Testis (tissue), 3 donors: ENCODE results near the gene SLC2A9. TPM values are rescaled to one million over a fixed set of nuclear protein-coding genes. Genes with fewer than 3 reads are reported as not detected.

ENCODE experiments used
- DNase-seq: peaks from one replicate; pipeline ENCODE4 v3.0.0-alpha.2; 2019
- H3K27ac ChIP-seq, 2 donors: fragments of 200-600 bp; sonication (generic); one replicate each; pipeline ENCODE4 v1.5.1; 2019
- H3K27me3 ChIP-seq: fragments of 200-600 bp; sonication (generic); one replicate; pipeline ENCODE4 v1.5.1; 2019
- H3K36me3 ChIP-seq: fragments of 200-600 bp; sonication (generic); one replicate; pipeline ENCODE4 v1.5.1; 2017; ENCODE audit warnings: low read depth; ENCODE audit errors: missing control alignments
- H3K4me1 ChIP-seq: fragments of 200-600 bp; sonication (generic); one replicate; pipeline ENCODE4 v1.5.1; 2019
- H3K4me3 ChIP-seq, 2 donors: fragments of 200-600 bp; sonication (generic); one replicate each; pipeline ENCODE4 v1.5.1; 2017 to 2019
- H3K9me3 ChIP-seq: fragments of 200-600 bp; sonication (generic); one replicate; pipeline ENCODE4 v1.5.1; 2017
- POLR2A ChIP-seq: fragments of 450-650 bp; IDR thresholded peaks from one replicate; pipeline ENCODE4 v1.6.1; 2017; ENCODE audit warnings: antibody characterized with exemption, mild to moderate bottlenecking, moderate library complexity
- WGBS, 2 donors: methylation state at CpG; one replicate each; pipeline ENCODE4 v1.1.5; 2018; 5-methylcytosine and 5-hydroxymethylcytosine counted together
- intact Hi-C: fragments of 100-400 bp; cut with DNase I; formaldehyde crosslinking; loops from one replicate; pipeline ENCODE4 v1.15.1; 2023; ENCODE audit warnings: low total_unique reads
- polyA plus RNA-seq: library from polyadenylated mRNA; stranded (reverse); fragments of 350-450 nt; fragmentation: Illumina TruSeq; extraction: RNeasy Lipid Tissue Mini Kit (QIAGEN cat#74804); gene quantifications from one replicate; pipeline ENCODE4 v1.2.3, GENCODE V29; 2014; ENCODE audit warnings: low read depth, low replicate concordance; ENCODE audit not compliant: insufficient read depth
- total RNA-seq, 2 donors: library from RNA; depleted of rRNA; stranded (reverse); fragments of >200 nt; gene quantifications; one replicate each; pipeline ENCODE4 v1.2.3, GENCODE V29; 2016
- TF ChIP-seq, protein P1 (sequence below), 3 experiments: fragments of 450-650 bp in 2 of 3; fragments of 200-600 bp in 1 of 3; sonication (generic) in 1 of 3; IDR thresholded peaks; one replicate each; pipeline ENCODE4 v1.5.1; 2016 to 2019; ENCODE audit warnings: antibody characterized with exemption in 3 of 3, mild to moderate bottlenecking in 2 of 3, moderate library complexity in 1 of 3

The SLC2A9 gene
- total and polyA plus RNA-seq, 3 donors from 2014 or later: 6.3 to 7.5 (median 6.8) TPM

DNA sequence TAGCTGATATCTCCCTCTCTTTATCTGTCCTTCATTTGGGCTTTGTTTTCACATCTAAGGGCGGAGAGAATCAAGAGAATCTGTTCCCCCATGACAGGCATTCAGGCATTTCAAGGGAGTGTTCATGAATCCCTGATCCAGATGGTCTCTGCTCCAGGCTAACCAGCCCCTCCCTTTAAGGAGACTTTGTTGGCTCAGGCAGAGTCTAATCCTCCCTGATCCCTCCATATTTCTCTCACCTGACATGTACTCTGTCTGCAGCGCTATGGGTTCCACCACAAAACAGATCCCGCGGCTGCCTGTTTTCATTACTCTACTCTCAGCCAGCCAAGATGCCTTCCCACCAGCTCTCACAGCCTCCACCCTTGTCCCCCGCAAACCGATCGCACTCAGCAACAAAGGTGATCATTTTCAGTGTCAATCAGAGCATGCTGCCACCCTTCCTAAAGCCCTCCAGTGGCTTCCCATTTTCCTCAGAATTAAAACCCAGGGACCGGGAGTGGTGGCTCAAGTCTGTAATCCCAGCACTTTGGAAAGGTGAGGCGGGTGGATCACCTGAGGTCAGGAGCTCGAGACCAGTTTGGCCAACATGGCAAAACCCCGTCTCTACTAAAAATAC lies 30.3 kb upstream of the SLC2A9 start:
- Histone ChIP-seq H3K27me3 (no peaks in the 10 kb centered on the region), H3K36me3 (no peaks in the 10 kb centered on the region), H3K4me3 (no peak overlapping the region), H3K27ac (no peak overlapping the region), H3K4me1 (no peaks in the 10 kb centered on the region), H3K9me3 (no peaks in the 10 kb centered on the region)
- TF ChIP-seq, protein P1, sequence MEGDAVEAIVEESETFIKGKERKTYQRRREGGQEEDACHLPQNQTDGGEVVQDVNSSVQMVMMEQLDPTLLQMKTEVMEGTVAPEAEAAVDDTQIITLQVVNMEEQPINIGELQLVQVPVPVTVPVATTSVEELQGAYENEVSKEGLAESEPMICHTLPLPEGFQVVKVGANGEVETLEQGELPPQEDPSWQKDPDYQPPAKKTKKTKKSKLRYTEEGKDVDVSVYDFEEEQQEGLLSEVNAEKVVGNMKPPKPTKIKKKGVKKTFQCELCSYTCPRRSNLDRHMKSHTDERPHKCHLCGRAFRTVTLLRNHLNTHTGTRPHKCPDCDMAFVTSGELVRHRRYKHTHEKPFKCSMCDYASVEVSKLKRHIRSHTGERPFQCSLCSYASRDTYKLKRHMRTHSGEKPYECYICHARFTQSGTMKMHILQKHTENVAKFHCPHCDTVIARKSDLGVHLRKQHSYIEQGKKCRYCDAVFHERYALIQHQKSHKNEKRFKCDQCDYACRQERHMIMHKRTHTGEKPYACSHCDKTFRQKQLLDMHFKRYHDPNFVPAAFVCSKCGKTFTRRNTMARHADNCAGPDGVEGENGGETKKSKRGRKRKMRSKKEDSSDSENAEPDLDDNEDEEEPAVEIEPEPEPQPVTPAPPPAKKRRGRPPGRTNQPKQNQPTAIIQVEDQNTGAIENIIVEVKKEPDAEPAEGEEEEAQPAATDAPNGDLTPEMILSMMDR (IDR thresholded peaks at IDR 0.05): no peak
- TF ChIP-seq POLR2A: no peak
- WGBS, 2 donors: 77 to 82% methylated on average over 7 to 11 of the region's 11 CpGs
- intact Hi-C loops: no loop called here
- DNase-seq: no peak

DNA sequence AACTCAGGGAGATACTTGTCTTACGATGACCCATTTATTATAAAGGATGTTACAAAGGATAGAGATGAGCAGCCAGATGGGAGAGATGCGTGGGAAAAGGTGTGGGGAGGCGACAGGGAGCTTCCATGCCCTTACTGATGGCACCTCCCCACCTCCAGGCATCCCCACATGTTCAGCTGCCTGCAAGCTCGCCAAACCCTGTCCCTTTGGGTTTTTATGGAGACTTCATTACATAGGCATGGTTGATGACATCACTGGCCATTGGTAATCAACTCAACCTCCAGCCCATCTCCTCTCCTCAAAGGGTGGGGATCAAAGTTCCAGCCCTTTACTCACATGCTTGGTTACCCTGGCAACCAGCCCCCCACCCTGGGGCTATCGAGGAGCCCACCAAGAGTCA lies 29.4 kb upstream of the SLC2A9 start:
- Histone ChIP-seq H3K36me3 (no peaks in the 10 kb centered on the region), H3K27me3 (no peaks in the 10 kb centered on the region), H3K4me1 (no peaks in the 10 kb centered on the region), H3K9me3 (no peaks in the 10 kb centered on the region), H3K4me3 (no peak overlapping the region), H3K27ac (no peak overlapping the region)
- TF ChIP-seq, protein P1 (IDR thresholded peaks at IDR 0.05): no peak
- no peak for TF ChIP-seq POLR2A
- WGBS, 2 donors: 79 to 95% methylated on average over 5 of the region's 5 CpGs
- intact Hi-C loops: no loop called here
- DNase-seq: no peak

DNA sequence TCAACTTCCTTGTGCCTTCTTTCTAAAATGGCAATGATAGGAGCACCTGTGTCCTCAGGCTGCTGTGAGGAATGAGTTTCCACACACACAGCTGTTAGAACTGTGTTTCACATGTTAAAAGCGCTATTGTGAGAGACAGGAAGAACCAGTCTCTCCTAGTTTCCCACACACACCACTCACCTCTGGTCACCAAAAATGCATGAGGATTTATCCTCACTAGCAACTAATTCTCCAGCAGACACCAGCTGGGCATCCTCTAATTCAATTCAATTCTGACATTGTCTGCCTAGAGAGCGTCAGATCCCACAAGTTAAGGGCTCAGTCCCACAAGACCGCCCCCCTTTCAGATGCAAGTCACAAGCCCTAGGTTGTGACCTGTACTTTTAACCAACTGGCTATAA lies 29.0 kb upstream of the SLC2A9 start:
- Histone ChIP-seq H3K27me3 (no peaks in the 10 kb centered on the region), H3K36me3 (no peaks in the 10 kb centered on the region), H3K4me1 (no peaks in the 10 kb centered on the region), H3K4me3 (no peak overlapping the region), H3K9me3 (no peaks in the 10 kb centered on the region), H3K27ac (no peak overlapping the region)
- no peak for DNase-seq
- intact Hi-C loops: no loop called here
- WGBS, 2 donors: 83% methylated on average over 3 of the region's 3 CpGs
- no peak for TF ChIP-seq POLR2A
- TF ChIP-seq, protein P1 (IDR thresholded peaks at IDR 0.05): no peak

DNA sequence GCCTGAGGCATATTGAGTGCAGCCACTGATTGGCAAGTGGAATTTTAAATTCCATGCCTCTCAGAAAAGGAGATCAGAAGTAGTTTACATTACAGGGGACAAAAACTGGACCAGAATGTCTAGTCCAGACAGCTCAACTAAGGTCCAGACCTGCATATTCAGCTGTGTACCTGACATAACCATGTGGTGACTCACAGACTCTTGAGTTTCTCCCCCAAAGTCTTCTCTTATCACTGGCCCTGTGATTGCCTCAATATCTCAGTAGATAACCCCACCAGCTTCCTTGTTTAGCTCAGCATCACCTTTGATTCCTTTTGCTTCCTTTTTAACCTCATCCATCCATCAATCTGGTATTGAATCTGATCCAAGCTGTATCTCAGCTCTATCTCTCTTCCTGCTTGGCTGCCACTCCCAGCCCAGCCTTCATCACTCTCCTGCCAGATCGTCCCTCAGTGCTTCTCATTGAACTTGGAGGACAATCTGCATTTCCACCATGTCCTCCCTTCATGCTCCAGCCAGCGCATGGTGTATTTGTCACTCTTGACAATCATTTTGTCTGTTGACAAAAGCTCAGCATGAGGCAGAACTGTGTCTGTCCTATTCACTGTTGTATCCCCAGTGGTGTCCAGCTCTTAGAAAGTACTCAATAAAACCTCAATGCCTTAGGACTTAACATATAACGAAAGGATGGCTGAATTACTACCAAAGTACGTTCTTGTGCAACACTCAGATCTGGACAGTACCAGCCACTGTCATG lies 27.8 kb upstream of the SLC2A9 start:
- no peaks in the 10 kb centered on the region for H3K9me3 ChIP-seq
- H3K27ac ChIP-seq: no peak overlapping the region
- 77 to 90% methylated on average over 4 of the region's 4 CpGs for WGBS, 2 donors
- no peaks in the 10 kb centered on the region for H3K27me3 ChIP-seq
- no peak for DNase-seq
- intact Hi-C loops: no loop called here
- no peak overlapping the region for H3K4me3 ChIP-seq
- H3K4me1 ChIP-seq: no peaks in the 10 kb centered on the region
- no peak for TF ChIP-seq POLR2A
- TF ChIP-seq, protein P1 (IDR thresholded peaks at IDR 0.05): no peak
- no peaks in the 10 kb centered on the region for H3K36me3 ChIP-seq
